Activated naive CD8-positive, alpha-beta T cell treated with anti-CD3 and anti-CD28 coated beads, Interleukin-2, amount 50 U/mL, for 24 hours (primary cell): Measurements from ENCODE around the gene LRRC59.
A peak's percentile ranks its signal among the peaks of the same experiment; 100 is the strongest.
"Not testable (repeated sequence)": the region's sequence is repeated elsewhere in the genome, so short reads cannot be mapped to it uniquely, and the experiment has no call there.

Experiments used
- ATAC-seq: fragments of 150-1000 bp; cut with Tn5 transposase; one replicate; pipeline ENCODE4 v1.10.0; 2021
- DNase-seq: peaks from one replicate; pipeline ENCODE4 v3.0.0; 2021
- H3K27ac Mint-ChIP-seq: one replicate; pipeline ENCODE4 v1.8.0; 2021; ENCODE audit warnings: mild to moderate bottlenecking, mixed read lengths
- H3K27me3 Mint-ChIP-seq: one replicate; pipeline ENCODE4 v1.8.0; 2021; ENCODE audit warnings: mixed read lengths
- H3K36me3 Mint-ChIP-seq: one replicate; pipeline ENCODE4 v1.8.0; 2021; ENCODE audit warnings: low read depth, mixed read lengths
- H3K4me1 Mint-ChIP-seq: one replicate; pipeline ENCODE4 v1.8.0; 2021; ENCODE audit warnings: mixed read lengths
- H3K4me3 Mint-ChIP-seq: one replicate; pipeline ENCODE4 v1.8.0; 2021; ENCODE audit warnings: mild to moderate bottlenecking, moderate library complexity, mixed read lengths
- H3K9me3 Mint-ChIP-seq: one replicate; pipeline ENCODE4 v1.8.0; 2021; ENCODE audit warnings: mixed read lengths

LRRC59 gene

DNA sequence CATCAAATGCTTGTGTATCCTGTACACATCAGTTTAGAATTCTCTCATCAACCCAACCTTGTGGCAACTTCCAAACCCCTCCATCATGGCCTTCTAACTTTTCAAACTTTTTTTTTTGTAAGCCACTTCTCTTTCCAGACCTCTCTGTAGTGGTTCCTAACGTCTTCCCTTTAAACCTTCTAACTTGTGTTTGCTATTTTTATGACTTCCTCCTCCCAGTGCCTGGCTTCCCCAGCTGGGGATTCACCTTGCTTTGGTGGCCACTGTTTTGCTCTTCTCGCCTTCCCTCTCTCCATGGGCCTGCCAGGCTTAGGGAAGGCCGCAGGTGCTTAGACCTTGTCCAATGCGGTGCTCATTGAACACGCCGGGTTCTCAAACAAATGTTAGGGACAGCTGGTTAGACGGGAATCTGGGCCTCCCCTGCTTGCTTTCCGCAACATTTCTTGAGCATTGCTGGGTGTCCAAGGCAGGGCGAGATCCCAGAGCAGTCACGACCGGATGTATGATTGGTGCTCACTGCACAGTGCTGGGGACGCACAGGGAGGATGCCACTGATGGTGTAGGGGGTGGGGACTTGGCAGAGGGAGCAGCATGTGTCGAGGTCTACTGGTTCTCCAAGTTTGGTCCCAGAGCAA is 52.5 kb downstream of the LRRC59 start:
- Mint-ChIP-seq H3K9me3 (no peaks in the 10 kb centered on the region), H3K27ac (peak overlapping the region; percentile 70), H3K36me3 (no peaks in the 10 kb centered on the region), H3K4me3 (peak overlapping the region; percentile 89), H3K4me1 (peaks cover 37% of the 10 kb centered on the region), H3K27me3 (no peaks in the 10 kb centered on the region)
- ATAC-seq (no peak), DNase-seq (no peak)

DNA sequence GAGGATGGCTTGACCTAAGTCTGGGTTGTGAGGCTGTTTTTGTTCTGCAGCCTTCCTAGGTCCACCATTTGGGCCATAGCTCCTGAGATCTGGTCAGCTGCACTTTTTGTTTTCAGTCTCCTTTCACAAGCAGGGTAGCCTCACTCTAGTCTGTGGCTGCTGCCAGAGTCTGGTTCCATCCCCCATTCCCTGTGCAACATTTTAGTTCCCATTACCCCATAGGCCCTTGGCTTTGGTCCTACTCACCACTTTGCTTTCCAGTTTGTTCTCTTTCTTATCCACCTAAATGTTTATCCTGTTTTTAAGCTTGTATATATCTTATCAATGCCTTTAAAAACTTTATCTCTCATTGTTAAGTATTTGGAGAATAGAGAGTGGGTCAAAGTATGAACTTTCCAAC is 57.9 kb downstream of the LRRC59 start:
- H3K4me1 Mint-ChIP-seq = no peaks in the 10 kb centered on the region
- no peaks in the 10 kb centered on the region for H3K36me3 Mint-ChIP-seq
- peaks cover 9% of the 10 kb centered on the region for H3K9me3 Mint-ChIP-seq
- no peaks in the 10 kb centered on the region for H3K27me3 Mint-ChIP-seq
- no peak overlapping the region for H3K27ac Mint-ChIP-seq
- ATAC-seq (no peak), DNase-seq (no peak)
- no peak overlapping the region for H3K4me3 Mint-ChIP-seq

DNA sequence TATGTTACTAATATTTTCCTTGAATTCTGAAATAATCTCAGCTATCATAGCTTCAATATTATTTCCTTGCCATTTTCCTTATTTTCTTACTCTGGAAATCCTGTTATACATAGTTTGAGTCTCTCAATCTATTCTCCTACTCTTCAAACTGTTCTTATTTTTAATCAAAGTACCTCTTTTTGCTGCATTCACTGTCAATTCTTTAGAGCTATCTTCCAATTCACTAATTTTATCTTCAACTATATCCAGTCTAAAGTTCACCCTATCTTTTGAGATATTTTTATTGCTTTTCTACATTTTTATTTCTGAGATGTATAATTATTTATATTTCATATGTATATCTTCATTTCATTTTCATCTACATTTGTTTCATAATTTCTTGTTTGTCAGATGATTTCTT is 58.7 kb downstream of the LRRC59 start:
- Mint-ChIP-seq H3K27me3 (peaks cover 4% of the 10 kb centered on the region), H3K27ac (no peak overlapping the region), H3K4me1 (peaks cover 2% of the 10 kb centered on the region), H3K4me3 (no peak overlapping the region), H3K36me3 (no peaks in the 10 kb centered on the region), H3K9me3 (peaks cover 9% of the 10 kb centered on the region)
- no peak for DNase-seq
- ATAC-seq = no peak

DNA sequence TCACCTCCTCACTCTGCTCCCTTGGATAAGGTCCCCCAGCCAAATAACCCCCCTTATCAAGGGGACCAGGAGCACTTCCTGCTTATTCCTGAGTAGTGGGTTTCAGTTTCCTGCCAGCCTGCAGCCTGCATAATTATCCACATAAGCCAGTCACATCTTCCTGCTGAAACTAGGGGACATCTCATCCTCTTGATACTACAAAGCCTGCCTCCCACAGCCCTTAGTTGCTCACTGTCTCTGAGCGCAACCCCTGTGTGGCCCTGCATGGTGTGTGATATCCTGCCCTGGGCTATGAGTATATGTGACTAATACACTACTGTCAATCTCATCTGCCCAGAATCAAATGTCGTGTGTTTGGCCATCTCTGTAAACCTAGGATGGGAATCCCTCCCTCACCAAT is 59.4 kb downstream of the LRRC59 start:
- peak; percentile 86 for ATAC-seq
- no peak for DNase-seq
- no peak overlapping the region for H3K4me3 Mint-ChIP-seq
- no peak overlapping the region for H3K27ac Mint-ChIP-seq
- H3K36me3 Mint-ChIP-seq = no peaks in the 10 kb centered on the region
- peaks cover 5% of the 10 kb centered on the region for H3K4me1 Mint-ChIP-seq
- peaks cover 9% of the 10 kb centered on the region for H3K9me3 Mint-ChIP-seq
- H3K27me3 Mint-ChIP-seq = peaks cover 4% of the 10 kb centered on the region

DNA sequence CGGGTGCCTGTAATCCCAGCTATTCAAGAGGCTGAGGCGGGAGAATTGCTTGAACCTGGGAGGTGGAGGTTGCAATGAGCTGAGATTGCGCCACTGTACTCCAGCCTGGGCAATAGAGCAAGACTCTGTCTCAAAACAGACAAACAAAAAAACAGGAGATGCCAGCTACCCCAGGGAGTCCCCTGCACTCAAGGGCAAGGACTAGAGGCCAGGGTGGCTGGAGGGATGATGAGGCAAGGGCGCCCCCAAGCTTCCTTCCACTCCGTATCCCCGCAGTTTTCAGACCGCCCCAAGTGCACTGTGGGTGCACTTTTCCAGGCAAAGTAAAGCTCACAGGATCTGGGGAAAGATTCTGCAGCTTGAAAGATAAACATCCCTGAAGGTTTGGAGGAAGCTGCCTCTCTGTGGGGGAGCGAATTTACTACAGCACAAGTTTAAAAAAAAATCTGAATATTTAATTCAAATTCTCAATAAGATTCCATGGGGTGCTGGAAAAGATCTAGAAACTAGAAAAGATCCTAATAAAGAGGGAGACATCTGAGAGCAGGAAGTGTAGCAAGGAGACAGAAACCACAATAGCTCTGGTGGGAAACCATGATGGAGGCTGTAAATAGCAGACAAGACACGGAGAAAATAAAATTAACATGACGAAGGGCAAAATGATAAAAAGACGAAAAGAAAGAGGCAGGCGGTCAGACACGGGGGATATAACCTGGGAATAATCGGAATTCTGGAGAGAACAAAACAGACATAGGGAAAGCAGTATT is 63.8 kb downstream of the LRRC59 start:
- not testable (repeated sequence) for H3K27ac Mint-ChIP-seq, ATAC-seq, H3K36me3 Mint-ChIP-seq, H3K9me3 Mint-ChIP-seq, H3K4me3 Mint-ChIP-seq, H3K4me1 Mint-ChIP-seq, H3K27me3 Mint-ChIP-seq
- peak; percentile 21 for DNase-seq

DNA sequence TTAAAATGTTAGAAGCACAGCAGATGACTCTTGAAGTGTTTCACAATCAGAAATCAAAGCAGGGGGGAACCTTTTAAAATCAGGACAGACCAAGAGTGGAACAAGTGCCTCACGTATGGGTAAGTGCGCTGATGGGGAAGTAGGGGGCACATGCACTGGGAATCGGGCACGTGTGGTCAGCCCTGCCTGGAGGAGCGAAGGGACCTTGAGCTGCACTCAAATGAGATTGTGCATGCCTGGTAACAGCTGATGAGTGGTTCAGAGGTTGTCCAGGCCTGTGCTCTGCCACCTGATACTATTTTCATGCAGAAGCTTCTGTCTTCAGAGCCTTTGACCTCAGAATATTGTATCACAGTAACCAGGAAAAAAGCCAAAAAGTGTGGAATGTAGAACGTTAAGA is 65.1 kb downstream of the LRRC59 start:
- Mint-ChIP-seq H3K36me3 (no peaks in the 10 kb centered on the region), H3K9me3 (no peaks in the 10 kb centered on the region), H3K27me3 (peaks cover 8% of the 10 kb centered on the region), H3K27ac (no peak overlapping the region), H3K4me1 (peaks cover 7% of the 10 kb centered on the region), H3K4me3 (no peak overlapping the region)
- no peak for DNase-seq
- no peak for ATAC-seq
